Pericardium fibroblast (primary cell): ENCODE data around the gene CD58. TPM values are rescaled to one million over a fixed set of nuclear protein-coding genes. Genes with fewer than 3 reads are reported as not detected.

Source experiments
- total RNA-seq: library from RNA; depleted of rRNA; stranded (reverse); fragments of >200 nt; gene quantifications from 2 replicates; pipeline ENCODE4 v1.2.3, GENCODE V29; 2015

CD58 gene
- 11.6 and 20.1 TPM in 2 replicates for total RNA-seq

DNA sequence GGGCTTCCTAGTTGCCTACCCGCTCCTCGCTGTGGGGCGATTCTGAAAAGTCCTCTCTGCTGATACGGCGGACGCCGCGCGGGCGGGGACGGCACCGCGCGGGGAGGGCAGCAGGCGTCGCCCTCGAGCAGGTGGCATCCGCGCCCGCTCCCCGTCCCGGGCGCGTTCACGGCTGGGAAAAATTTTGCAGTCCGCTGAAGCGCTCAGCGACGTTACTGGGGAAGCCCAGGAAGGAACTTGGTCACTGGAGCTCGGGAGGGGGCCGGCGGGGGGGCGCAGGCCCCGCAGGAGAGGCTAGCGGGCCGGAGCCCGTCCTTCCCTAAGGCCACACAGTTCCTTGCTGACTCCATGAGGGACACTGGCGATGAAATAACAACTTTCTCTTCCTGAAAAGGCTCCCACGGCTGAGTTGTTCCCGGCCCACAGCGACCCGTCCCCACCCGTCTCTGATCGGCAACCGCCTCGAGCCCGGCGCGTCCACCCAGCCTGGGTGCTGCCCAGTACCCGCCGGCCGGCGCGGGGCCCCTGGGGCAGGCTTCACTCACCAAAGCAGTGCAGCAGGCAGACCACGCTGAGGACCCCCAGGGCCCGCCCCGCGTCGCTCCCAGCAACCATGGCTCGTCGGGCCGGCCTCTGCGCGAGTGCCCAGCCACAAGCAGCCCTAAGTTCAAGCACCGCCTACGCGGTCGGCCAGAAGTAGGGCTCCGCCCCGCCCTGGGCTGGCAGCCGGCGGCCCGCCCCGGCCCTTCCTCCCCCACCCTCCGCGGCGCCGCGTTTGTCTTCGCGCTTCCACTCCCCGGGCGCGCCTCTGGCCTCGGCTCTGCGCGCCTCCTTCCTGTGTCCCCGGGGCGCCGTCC, at the start of gene CD58:
TSS of gene CD58 (minus strand) at position 669 of the 857 bp plus-strand sequence. CDS start at position 615, 54 bp downstream.

Other genes starting within 250 kb of the CD58 start
- 122 and 189 TPM in 2 replicates for gene ATP1A1, start 197.8 kb downstream of the CD58 start, total RNA-seq
- 3.7 and 13.4 TPM in 2 replicates for gene IGSF3, start 96.7 kb upstream of the CD58 start, total RNA-seq
- not detected in 2 replicates for gene CD2, start 183.4 kb upstream of the CD58 start, total RNA-seq